Natural killer cell (primary cell): ENCODE measurements around the gene KDM4C. TPM values are rescaled to one million over a fixed set of nuclear protein-coding genes. Genes with fewer than 3 reads are reported as not detected.

Source experiments
- ATAC-seq, 3 donors: fragments of 150-1000 bp in 2 of 3; fragments of 200-7000 bp in 1 of 3; cut with Tn5 transposase; 1 replicate in 1 of 3; 2 replicates in 2 of 3; pipeline ENCODE4 v1.10.0; 2021; ENCODE audit warnings: mild to moderate bottlenecking in 2 of 3, moderate library complexity in 2 of 3
- DNase-seq, 2 donors: peaks; one replicate each; pipeline versions ENCODE4 v3.0.0 to v3.0.0-alpha.2; 2013 to 2021; ENCODE audit warnings: mixed read lengths in 1 of 2
- H3K27ac ChIP-seq: one replicate; pipeline ENCODE4 v1.5.1; 2013; ENCODE audit warnings: mild to moderate bottlenecking, low read length
- H3K27me3 ChIP-seq: one replicate; pipeline ENCODE4 v1.6.1; 2013; ENCODE audit warnings: low read length; ENCODE audit not compliant: control insufficient read depth, insufficient read depth
- H3K36me3 ChIP-seq: one replicate; pipeline ENCODE4 v1.6.1; 2013; ENCODE audit warnings: low read length; ENCODE audit not compliant: control insufficient read depth, insufficient read depth
- H3K4me1 ChIP-seq: one replicate; pipeline ENCODE4 v1.6.1; 2013; ENCODE audit warnings: low read length; ENCODE audit not compliant: control insufficient read depth, insufficient read depth
- H3K4me3 ChIP-seq: one replicate; pipeline ENCODE4 v1.5.1; 2013; ENCODE audit warnings: low read length
- H3K9me3 ChIP-seq: one replicate; pipeline ENCODE4 v1.6.1; 2013; ENCODE audit warnings: low read length; ENCODE audit not compliant: control insufficient read depth, insufficient read depth
- H3K27ac Mint-ChIP-seq, 2 donors: one replicate each; pipeline ENCODE4 v1.8.0; 2022; ENCODE audit warnings: mild to moderate bottlenecking in 2 of 2, mixed read lengths in 2 of 2, moderate library complexity in 1 of 2
- H3K27me3 Mint-ChIP-seq, 2 donors: one replicate each; pipeline ENCODE4 v1.8.0; 2022; ENCODE audit warnings: low read depth in 2 of 2, mixed read lengths in 2 of 2
- H3K36me3 Mint-ChIP-seq: one replicate; pipeline ENCODE4 v1.8.0; 2022; ENCODE audit warnings: mixed read lengths
- H3K4me1 Mint-ChIP-seq, 2 donors: one replicate each; pipeline ENCODE4 v1.8.0; 2022; ENCODE audit warnings: mixed read lengths in 2 of 2
- H3K4me3 Mint-ChIP-seq: one replicate; pipeline ENCODE4 v1.8.0; 2022; ENCODE audit warnings: mild to moderate bottlenecking, moderate library complexity, mixed read lengths
- H3K9me3 Mint-ChIP-seq, 2 donors: one replicate each; pipeline ENCODE4 v1.8.0; 2022; ENCODE audit warnings: mixed read lengths in 2 of 2
- CTCF ChIP-seq: fragments of 200-600 bp; IDR thresholded peaks from one replicate; pipeline ENCODE4 v1.8.0; 2022; ENCODE audit warnings: antibody characterized with exemption
- WGBS: methylation state at CpG from one replicate; pipeline ENCODE4 v1.1.7; 2013; ENCODE audit warnings: missing lambda C conversion rate; ENCODE audit not compliant: insufficient coverage; 5-methylcytosine and 5-hydroxymethylcytosine counted together
- intact Hi-C: fragments of 100-400 bp; cut with micrococcal nuclease; formaldehyde crosslinking; loops from one replicate; pipeline ENCODE4 v1.14.2; 2022
- total RNA-seq, 4 donors: library from RNA; stranded (reverse); fragments of 120-200 nt in 1 of 4; gene quantifications; one replicate each; pipeline versions ENCODE4 v1.2.3 to v1.2.4, GENCODE V29; 2013 to 2022

The KDM4C gene
- total RNA-seq, 3 donors from 2014 or later (not counting 1 experiment from before 2014, with no cell fraction given) = 115 to 137 (median 116) TPM

- Mint-ChIP-seq H3K4me1 (no peaks in the 10 kb centered on the region), H3K36me3 (no peaks in the 10 kb centered on the region), H3K9me3 (no peaks in the 10 kb centered on the region), H3K4me3 (no peak overlapping the region), H3K27ac (no peak overlapping the region), H3K27me3 (no peaks in the 10 kb centered on the region)
- DNase-seq = no peak
- no peaks in the 10 kb centered on the region for H3K9me3 ChIP-seq
- WGBS = 89% methylated on average over 5 of the region's 5 CpGs
- H3K27me3 ChIP-seq = no peaks in the 10 kb centered on the region
- intact Hi-C loops = no loop called here
- H3K4me1 ChIP-seq = no peaks in the 10 kb centered on the region
- no peaks in the 10 kb centered on the region for H3K36me3 ChIP-seq
- ATAC-seq = no peak
- no peak for TF ChIP-seq CTCF
- H3K4me3 ChIP-seq = no peak overlapping the region
- H3K27ac ChIP-seq = no peak overlapping the region
These were observed 443.4 kb downstream of the KDM4C start for GRCh38 chr9:7201196-7201595.

GRCh38 chr9:7205806-7206205 lies 448.0 kb downstream of the KDM4C start:
- no peaks in the 10 kb centered on the region for H3K36me3 Mint-ChIP-seq
- 94% methylated on average over 4 of the region's 4 CpGs for WGBS
- H3K9me3 Mint-ChIP-seq = no peaks in the 10 kb centered on the region
- H3K27ac Mint-ChIP-seq = no peak overlapping the region
- no peak for DNase-seq
- H3K36me3 ChIP-seq = no peaks in the 10 kb centered on the region
- TF ChIP-seq CTCF = no peak
- H3K4me3 Mint-ChIP-seq = no peak overlapping the region
- H3K9me3 ChIP-seq = no peaks in the 10 kb centered on the region
- H3K27ac ChIP-seq = no peak overlapping the region
- intact Hi-C loops = no loop called here
- H3K4me3 ChIP-seq = no peak overlapping the region
- ATAC-seq = peak in 1 of 3 donors; percentile 10
- no peaks in the 10 kb centered on the region for H3K27me3 ChIP-seq
- H3K4me1 ChIP-seq = no peaks in the 10 kb centered on the region
- H3K4me1 Mint-ChIP-seq = no peaks in the 10 kb centered on the region
- no peaks in the 10 kb centered on the region for H3K27me3 Mint-ChIP-seq

GRCh38 chr9:7206221-7206758 lies 448.5 kb downstream of the KDM4C start:
- Histone ChIP-seq H3K4me1 (no peaks in the 10 kb centered on the region), H3K27me3 (no peaks in the 10 kb centered on the region), H3K4me3 (no peak overlapping the region), H3K36me3 (no peaks in the 10 kb centered on the region), H3K27ac (no peak overlapping the region), H3K9me3 (no peaks in the 10 kb centered on the region)
- Mint-ChIP-seq H3K4me3 (no peak overlapping the region), H3K27ac (no peak overlapping the region), H3K4me1 (no peaks in the 10 kb centered on the region), H3K9me3 (no peaks in the 10 kb centered on the region), H3K27me3 (peaks cover 0 to under 1% of the 10 kb centered on the region in 2 donors), H3K36me3 (no peaks in the 10 kb centered on the region)
- no peak for DNase-seq
- intact Hi-C loops = no loop called here
- no peak for TF ChIP-seq CTCF
- 85% methylated on average over 6 of the region's 6 CpGs for WGBS
- no peak for ATAC-seq
